Mucosa of descending colon (tissue), 3 donors: ENCODE data around the gene TASOR2. TPM values are rescaled to one million over a fixed set of nuclear protein-coding genes. Genes with fewer than 3 reads are reported as not detected.

ENCODE experiments used
- ATAC-seq: fragments of 200-7000 bp; cut with Tn5 transposase; one replicate; pipeline ENCODE4 v1.9.1; 2020; ENCODE audit warnings: mild to moderate bottlenecking, moderate library complexity
- DNase-seq, 3 donors: peaks; one replicate each; pipeline ENCODE4 v3.0.0-alpha.2; 2020
- H3K36me3 ChIP-seq: fragments of 200-600 bp; one replicate; pipeline ENCODE4 v1.8.0; 2021; ENCODE audit warnings: low read depth, mild to moderate bottlenecking
- H3K4me1 ChIP-seq: fragments of 200-600 bp; one replicate; pipeline ENCODE4 v1.8.0; 2021; ENCODE audit warnings: low read depth, mild to moderate bottlenecking
- H3K4me3 ChIP-seq: fragments of 200-600 bp; one replicate; pipeline ENCODE4 v1.8.0; 2021; ENCODE audit warnings: mild to moderate bottlenecking
- H3K9me3 ChIP-seq: fragments of 200-600 bp; one replicate; pipeline ENCODE4 v1.8.0; 2021; ENCODE audit warnings: mild to moderate bottlenecking
- intact Hi-C, 2 donors: fragments of 100-400 bp; cut with DNase I in 1 of 2; cut with micrococcal nuclease in 1 of 2; formaldehyde crosslinking; loops; one replicate each; pipeline versions ENCODE4 v1.11.0 to v1.11.1; 2022; cut with DNase I, micrococcal nuclease
- total RNA-seq, 3 donors: library from RNA; stranded (reverse); fragmentation: NEBNext Ultra II Directional in 2 of 3; extraction: Animal tissue kit (Norgen Biotek cat#: 25700) in 2 of 3; gene quantifications; one replicate each; pipeline versions ENCODE4 v1.2.1 to v1.2.4, GENCODE V29; 2021 to 2023
- TF ChIP-seq, protein P1 (sequence below): fragments of 200-600 bp; IDR thresholded peaks from one replicate; pipeline ENCODE4 v1.8.0; 2022; ENCODE audit warnings: antibody characterized with exemption, mild to moderate bottlenecking
- donor health status: DM: no; HTN: no; CAD: no; lungs with moderate emphysema.
- donor health status: DM: no; HTN: no; CAD: no.
- donor health status: DM: no; HTN: yes; CAD: no.

TASOR2 gene
- total RNA-seq, 3 donors from 2014 or later: 46.4 to 63.2 (median 58.4) TPM

DNA sequence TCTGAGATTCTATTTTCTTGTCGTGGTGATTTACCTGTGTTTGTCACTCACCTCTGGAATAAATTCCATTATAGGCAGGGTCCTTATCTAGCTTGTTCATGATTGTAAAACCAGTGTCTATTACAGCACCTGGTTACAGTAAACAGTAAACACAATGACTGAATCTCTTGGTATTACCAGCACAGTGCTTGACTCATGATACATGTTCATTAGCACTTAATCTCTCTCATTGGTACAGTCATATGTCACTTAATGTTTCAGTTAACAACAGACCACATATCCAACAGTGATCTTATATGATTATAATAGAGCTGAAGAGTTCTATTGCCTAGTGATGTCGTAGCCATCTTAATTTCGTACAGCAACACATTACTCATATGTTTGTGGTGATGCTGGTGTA lies 1.6 kb upstream of the TASOR2 start:
- Histone ChIP-seq H3K36me3 (no peaks in the 10 kb centered on the region), H3K4me3 (no peak overlapping the region), H3K9me3 (no peaks in the 10 kb centered on the region), H3K4me1 (peaks cover 12% of the 10 kb centered on the region)
- TF ChIP-seq, protein P1, sequence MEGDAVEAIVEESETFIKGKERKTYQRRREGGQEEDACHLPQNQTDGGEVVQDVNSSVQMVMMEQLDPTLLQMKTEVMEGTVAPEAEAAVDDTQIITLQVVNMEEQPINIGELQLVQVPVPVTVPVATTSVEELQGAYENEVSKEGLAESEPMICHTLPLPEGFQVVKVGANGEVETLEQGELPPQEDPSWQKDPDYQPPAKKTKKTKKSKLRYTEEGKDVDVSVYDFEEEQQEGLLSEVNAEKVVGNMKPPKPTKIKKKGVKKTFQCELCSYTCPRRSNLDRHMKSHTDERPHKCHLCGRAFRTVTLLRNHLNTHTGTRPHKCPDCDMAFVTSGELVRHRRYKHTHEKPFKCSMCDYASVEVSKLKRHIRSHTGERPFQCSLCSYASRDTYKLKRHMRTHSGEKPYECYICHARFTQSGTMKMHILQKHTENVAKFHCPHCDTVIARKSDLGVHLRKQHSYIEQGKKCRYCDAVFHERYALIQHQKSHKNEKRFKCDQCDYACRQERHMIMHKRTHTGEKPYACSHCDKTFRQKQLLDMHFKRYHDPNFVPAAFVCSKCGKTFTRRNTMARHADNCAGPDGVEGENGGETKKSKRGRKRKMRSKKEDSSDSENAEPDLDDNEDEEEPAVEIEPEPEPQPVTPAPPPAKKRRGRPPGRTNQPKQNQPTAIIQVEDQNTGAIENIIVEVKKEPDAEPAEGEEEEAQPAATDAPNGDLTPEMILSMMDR: no peak
- intact Hi-C loops: no loop called here
- DNase-seq (no peak), ATAC-seq (no peak)

DNA sequence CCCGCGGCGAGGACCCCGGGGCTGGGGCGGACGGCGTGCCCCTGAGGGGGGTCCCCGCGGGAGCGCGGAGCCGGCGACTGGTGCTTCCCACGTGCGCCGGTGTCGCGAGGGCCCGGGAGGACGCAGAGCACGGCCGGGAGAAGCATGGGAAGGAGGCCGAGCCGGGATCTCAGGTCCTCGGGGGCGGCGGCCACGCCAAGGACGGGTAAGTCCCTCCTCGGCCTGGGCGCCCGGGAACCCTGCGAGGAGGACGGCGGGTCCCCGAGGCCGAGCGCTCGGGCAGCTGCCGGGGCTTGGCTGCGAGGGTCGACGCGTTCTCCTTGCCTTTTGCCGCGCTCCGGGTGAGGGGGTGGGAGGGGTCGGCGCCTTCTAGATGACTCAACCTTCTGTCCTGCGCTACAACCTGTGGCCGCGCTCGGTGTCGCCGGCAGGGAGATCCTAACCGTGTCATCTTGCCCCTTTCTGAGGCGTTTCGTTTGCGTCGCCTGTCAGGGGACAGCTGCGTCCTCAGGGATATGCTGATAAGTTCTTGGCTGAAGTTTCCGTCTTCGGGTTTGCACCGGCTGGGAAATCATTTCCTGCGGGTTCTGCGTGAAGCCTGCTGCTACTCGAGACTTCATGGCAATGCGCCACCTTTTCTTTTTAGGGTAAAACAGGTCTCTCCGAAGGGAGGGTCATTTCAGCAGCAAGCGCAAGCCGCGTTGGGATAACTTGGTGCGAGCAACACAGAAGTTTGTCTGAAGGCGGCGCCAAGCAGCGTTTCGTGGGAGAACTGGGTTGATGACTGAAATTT lies 529 bp downstream of the TASOR2 start:
- Histone ChIP-seq H3K4me1 (peaks cover 12% of the 10 kb centered on the region), H3K9me3 (no peaks in the 10 kb centered on the region), H3K4me3 (peak overlapping the region; percentile 80), H3K36me3 (no peaks in the 10 kb centered on the region)
- ATAC-seq: peak; percentile 59
- TF ChIP-seq, protein P1: peak; percentile 24
- DNase-seq: peak; percentile 77 to 82 (median 79)
- intact Hi-C loops: no loop called here

DNA sequence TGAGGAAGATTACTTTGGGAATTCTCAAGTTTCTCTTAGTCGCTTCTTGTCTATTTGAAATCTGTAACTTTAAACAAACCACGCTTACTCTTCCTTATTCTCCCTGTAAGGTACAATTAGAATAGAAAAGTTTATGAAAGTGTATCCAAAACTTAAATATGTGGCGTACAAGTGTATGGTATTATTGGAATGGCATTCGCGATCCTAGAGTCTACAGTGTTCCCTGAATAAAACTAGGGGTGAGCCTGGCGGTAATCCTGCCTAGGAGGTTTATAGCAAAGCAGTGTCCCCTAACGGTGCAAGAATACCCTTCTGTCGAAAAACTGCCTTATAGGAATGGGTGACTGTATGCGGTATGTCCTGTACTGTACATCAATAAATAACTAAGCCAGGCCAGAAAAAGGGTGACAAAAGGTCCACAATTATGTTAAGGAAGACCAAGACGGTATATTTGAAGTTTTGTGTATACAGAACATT lies 1.2 kb downstream of the TASOR2 start:
- Histone ChIP-seq H3K4me1 (peaks cover 12% of the 10 kb centered on the region), H3K4me3 (peak overlapping the region; percentile 80), H3K9me3 (no peaks in the 10 kb centered on the region), H3K36me3 (no peaks in the 10 kb centered on the region)
- DNase-seq (no peak), ATAC-seq (no peak)
- TF ChIP-seq, protein P1: no peak
- intact Hi-C loops: no loop called here

DNA sequence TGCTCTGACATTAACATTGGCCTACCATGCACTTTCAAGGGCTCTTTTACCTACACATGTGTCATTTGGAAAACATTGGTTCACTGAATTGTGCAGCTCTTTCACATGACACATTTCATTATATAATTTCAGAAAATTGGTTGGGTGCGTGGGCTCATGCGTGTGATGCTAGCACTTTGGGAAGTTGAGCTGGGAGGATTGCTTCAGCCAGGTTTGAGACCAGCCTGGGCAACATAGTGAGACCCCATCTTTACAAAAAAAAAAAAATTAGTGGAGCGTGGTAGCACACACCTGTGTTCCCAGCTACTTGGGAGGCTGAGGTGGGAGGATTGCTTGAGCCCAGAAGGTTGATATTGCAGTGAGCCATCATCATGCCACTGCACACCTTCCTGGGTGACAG lies 3.9 kb downstream of the TASOR2 start:
- Histone ChIP-seq H3K36me3 (no peaks in the 10 kb centered on the region), H3K4me1 (peaks cover 24% of the 10 kb centered on the region), H3K4me3 (no peak overlapping the region), H3K9me3 (no peaks in the 10 kb centered on the region)
- DNase-seq (no peak), ATAC-seq (no peak)
- intact Hi-C loops: no loop called here
- TF ChIP-seq, protein P1: no peak

DNA sequence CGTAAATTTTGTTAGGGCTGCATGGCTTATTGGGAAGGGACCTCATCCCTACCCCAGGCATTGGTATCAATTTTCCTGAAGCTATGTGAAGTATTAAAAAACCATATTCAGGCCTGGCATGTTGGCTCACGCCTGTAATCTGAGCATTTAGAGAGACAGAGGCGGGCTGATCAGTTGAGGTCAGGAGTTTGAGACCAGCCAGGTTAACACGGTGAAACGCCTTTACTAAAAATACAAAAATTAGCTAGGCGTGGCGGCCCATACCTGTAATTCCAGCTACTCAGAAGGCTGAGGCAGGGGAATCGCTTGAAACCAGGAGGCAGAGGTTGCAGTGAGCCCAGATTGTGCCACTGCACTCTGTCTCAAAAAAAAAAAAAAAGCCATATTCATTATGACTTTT lies 7.1 kb downstream of the TASOR2 start:
- Histone ChIP-seq H3K4me1 (peaks cover 23% of the 10 kb centered on the region), H3K36me3 (no peaks in the 10 kb centered on the region), H3K4me3 (no peak overlapping the region), H3K9me3 (no peaks in the 10 kb centered on the region)
- intact Hi-C loops: no loop called here
- TF ChIP-seq, protein P1: no peak
- ATAC-seq: no peak
- no peak for DNase-seq
